Cardiac muscle cell (in vitro differentiated cells and primary cell): ENCODE data around the gene AUTS2. TPM values are rescaled to one million over a fixed set of nuclear protein-coding genes. Genes with fewer than 3 reads are reported as not detected.

Experiments used
- DNase-seq, 2 donors: peaks; one replicate each; pipeline versions ENCODE4 v3.0.0 to v3.0.0-alpha.2; 2010 to 2017; ENCODE audit warnings: low read depth in 1 of 2, low spot score in 1 of 2
- H3K27ac ChIP-seq: fragments of 200-600 bp; sonication (generic); 2 replicates; pipeline ENCODE4 v1.5.1; 2016
- H3K27me3 ChIP-seq: fragments of 200-600 bp; sonication (generic); 2 replicates; pipeline ENCODE4 v1.6.0; 2016; ENCODE audit warnings: control low read depth
- H3K36me3 ChIP-seq: fragments of 200-600 bp; sonication (generic); 2 replicates; pipeline ENCODE4 v1.5.1; 2016; ENCODE audit warnings: control low read depth
- H3K4me1 ChIP-seq: fragments of 200-600 bp; sonication (generic); 2 replicates; pipeline ENCODE4 v1.8.1; 2017; ENCODE audit warnings: low read depth, mild to moderate bottlenecking, mixed run types
- H3K4me3 ChIP-seq: fragments of 200-600 bp; sonication (generic); 2 replicates; pipeline ENCODE4 v1.5.1; 2016; ENCODE audit warnings: mild to moderate bottlenecking
- H3K9me3 ChIP-seq: fragments of 200-600 bp; sonication (generic); 2 replicates; pipeline ENCODE4 v1.5.1; 2017; ENCODE audit warnings: low read depth, mild to moderate bottlenecking, control low read depth
- polyA plus RNA-seq: library from polyadenylated mRNA; unstranded; fragments of >200 nt; fragmentation: Nextera tagmentation; extraction: Ambion mirVana; gene quantifications from 2 replicates; pipeline ENCODE4 v1.2.1, GENCODE V29; 2016
- total RNA-seq: library from RNA; depleted of rRNA; stranded (reverse); fragments of >200 nt; gene quantifications from 2 replicates; pipeline ENCODE4 v1.2.3, GENCODE V29; 2016
- TF ChIP-seq, protein P1 (sequence below): IDR thresholded peaks from 2 replicates; pipeline ENCODE4 v1.5.1; 2012; ENCODE audit warnings: low read depth, mild to moderate bottlenecking, low read length

Gene AUTS2
- total and polyA plus RNA-seq, 2 experiments from 2014 or later = 41.0 to 45.5 TPM

DNA sequence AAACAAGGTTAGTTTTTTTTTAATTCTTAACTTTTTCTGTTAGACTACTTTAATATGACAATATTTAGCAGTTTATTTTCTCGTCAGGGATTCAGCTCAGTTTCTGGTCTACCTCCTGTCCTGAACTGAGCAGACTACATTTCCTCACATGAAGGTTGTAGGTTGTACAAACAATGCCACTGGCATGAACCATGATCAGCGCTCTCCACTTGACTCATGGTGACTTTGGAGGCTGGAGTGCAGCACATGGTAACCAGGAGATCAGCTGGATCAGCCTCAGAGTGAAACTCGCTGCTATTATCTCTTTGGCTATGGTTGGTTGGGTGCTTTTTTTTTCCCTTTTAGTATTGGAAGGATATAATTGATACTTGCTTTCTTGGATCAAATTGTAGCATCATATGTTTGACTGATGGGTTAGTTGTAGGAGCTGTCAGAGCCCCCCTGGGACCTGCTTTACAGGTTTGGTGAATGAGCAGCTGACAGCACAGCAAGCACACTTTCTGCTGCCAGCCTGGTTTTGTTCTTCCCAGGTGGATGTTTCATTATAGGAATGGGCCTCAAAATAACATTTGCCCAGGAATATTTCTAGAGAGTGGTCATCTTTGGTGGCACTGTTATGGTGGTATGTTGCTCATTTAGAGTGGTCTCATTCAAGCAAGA is 556.4 kb downstream of the AUTS2 start:
- Histone ChIP-seq H3K9me3 (no peaks in the 10 kb centered on the region), H3K27ac (no peak overlapping the region), H3K4me1 (no peaks in the 10 kb centered on the region), H3K27me3 (no peaks in the 10 kb centered on the region), H3K36me3 (no peaks in the 10 kb centered on the region), H3K4me3 (no peak overlapping the region)
- no peak for DNase-seq
- TF ChIP-seq, protein P1, sequence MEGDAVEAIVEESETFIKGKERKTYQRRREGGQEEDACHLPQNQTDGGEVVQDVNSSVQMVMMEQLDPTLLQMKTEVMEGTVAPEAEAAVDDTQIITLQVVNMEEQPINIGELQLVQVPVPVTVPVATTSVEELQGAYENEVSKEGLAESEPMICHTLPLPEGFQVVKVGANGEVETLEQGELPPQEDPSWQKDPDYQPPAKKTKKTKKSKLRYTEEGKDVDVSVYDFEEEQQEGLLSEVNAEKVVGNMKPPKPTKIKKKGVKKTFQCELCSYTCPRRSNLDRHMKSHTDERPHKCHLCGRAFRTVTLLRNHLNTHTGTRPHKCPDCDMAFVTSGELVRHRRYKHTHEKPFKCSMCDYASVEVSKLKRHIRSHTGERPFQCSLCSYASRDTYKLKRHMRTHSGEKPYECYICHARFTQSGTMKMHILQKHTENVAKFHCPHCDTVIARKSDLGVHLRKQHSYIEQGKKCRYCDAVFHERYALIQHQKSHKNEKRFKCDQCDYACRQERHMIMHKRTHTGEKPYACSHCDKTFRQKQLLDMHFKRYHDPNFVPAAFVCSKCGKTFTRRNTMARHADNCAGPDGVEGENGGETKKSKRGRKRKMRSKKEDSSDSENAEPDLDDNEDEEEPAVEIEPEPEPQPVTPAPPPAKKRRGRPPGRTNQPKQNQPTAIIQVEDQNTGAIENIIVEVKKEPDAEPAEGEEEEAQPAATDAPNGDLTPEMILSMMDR = no peak

DNA sequence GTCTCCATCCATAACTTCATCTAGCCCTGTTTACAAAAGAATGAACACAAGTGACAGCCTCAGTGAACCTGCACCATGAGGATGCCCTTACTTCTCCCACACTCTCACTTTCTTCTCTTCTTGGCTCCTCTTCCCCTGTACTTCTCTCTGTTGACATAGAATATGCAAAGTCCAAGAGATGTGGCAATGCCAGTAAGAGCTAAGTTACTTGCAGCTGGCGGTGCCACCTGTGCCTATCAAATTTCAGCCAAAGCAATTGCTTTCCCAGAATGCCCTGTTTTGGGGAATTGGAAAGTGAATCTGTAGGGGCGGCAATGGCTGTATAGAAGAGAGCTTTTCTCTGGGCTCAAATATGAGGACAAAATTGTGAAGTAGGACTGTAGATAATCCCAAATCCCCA is 557.8 kb downstream of the AUTS2 start:
- no peaks in the 10 kb centered on the region for H3K9me3 ChIP-seq
- TF ChIP-seq, protein P1 = no peak
- H3K4me3 ChIP-seq = no peak overlapping the region
- no peaks in the 10 kb centered on the region for H3K27me3 ChIP-seq
- H3K4me1 ChIP-seq = no peaks in the 10 kb centered on the region
- no peaks in the 10 kb centered on the region for H3K36me3 ChIP-seq
- no peak for DNase-seq
- H3K27ac ChIP-seq = no peak overlapping the region

DNA sequence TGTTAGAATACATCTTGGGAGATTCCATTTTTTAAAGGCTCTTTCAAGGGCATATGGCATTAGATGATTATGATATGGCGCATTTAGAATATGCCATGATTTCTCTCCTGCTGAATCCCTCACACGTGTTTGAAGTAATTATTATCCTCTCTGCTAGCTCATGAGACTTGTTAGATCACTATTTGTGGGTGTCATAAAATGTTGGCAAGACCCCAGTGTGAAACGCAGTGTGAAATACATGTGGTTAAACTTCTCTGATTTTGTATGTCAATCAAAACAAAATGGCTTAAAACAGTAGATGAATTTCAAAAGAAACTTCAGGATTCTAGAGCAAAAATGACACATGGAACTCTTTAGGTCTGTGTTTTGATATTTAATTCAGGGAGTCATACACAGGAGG is 560.8 kb downstream of the AUTS2 start:
- no peak overlapping the region for H3K4me3 ChIP-seq
- no peak overlapping the region for H3K27ac ChIP-seq
- TF ChIP-seq, protein P1 = no peak
- no peaks in the 10 kb centered on the region for H3K36me3 ChIP-seq
- no peaks in the 10 kb centered on the region for H3K27me3 ChIP-seq
- H3K9me3 ChIP-seq = no peaks in the 10 kb centered on the region
- no peak for DNase-seq
- peaks cover 7% of the 10 kb centered on the region for H3K4me1 ChIP-seq

DNA sequence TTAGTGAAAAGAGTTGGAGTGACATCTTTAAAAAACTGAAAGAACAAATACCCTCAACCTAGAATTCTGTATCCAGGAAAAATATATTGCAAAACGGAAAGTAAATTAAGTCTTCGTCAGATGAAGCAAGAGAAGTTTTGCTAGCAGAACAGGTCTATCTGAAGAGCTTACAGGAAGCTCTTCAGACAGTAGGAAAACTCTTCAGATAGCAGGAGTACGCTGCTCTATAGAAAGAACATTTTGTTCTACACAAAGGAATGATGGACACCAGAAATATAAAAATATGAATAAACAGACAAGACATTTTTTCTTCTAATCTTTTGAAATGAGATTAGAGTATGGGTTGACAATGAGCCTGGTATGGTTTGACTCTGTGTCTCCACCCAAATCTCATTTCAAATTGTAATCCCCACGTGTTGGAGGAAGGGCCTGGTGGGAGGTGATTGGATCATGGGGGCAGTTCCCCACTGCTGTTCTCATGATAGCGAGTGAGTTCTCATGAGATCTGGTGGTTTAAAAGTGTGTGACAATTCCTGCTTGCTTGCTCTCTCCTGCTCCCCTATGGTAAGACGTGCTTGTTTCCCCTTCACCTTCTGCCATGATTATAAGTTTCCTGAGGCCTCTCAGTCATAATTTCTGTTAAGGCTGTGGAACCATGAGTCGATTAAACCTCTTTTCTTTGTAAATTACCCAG is 567.3 kb downstream of the AUTS2 start:
- DNase-seq = peak in 1 of 2 donors; percentile 12
- Histone ChIP-seq H3K27ac (no peak overlapping the region), H3K4me1 (peaks cover 13% of the 10 kb centered on the region), H3K9me3 (no peaks in the 10 kb centered on the region), H3K4me3 (no peak overlapping the region), H3K36me3 (no peaks in the 10 kb centered on the region), H3K27me3 (no peaks in the 10 kb centered on the region)
- TF ChIP-seq, protein P1 = no peak

DNA sequence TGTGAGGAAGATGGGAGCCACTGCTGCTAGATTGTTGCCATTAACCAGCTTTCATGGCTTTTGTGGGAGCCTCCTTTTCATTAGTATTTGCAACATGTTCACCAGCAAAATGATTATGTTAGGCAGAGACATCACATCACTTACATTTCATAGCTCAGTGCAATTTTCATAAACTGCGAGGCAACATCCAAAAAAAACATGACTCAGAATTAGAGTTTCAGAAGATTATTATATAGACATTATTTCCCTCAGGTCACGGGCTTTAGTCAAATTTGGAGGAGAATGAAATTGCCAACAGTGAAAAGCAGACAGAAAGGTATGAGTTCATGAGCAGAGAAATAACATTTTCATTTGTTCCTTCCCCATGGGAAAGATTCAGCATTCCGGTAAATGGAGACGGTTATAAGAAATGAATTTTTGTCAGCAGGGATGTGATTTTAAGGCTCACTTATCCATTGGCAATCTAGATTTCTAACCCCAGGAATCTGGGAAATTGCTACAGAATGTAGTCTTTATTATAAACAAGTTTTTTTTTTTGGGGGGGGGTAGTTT is 573.2 kb downstream of the AUTS2 start:
- H3K36me3 ChIP-seq = no peaks in the 10 kb centered on the region
- no peaks in the 10 kb centered on the region for H3K9me3 ChIP-seq
- H3K27ac ChIP-seq = no peak overlapping the region
- no peak overlapping the region for H3K4me3 ChIP-seq
- H3K27me3 ChIP-seq = no peaks in the 10 kb centered on the region
- H3K4me1 ChIP-seq = no peaks in the 10 kb centered on the region
- TF ChIP-seq, protein P1 = no peak
- no peak for DNase-seq
